ENCODE data around the gene KDM4D.
"Not testable (repeated sequence)": the region's sequence is repeated elsewhere in the genome, so short reads cannot be mapped to it uniquely, and the experiment has no call there.

The KDM4D gene

GRCh38 chr11:94973099-94973968 lies at the start of gene KDM4D, which contains the start of gene CWC15:
Gene KDM4D, plus strand, starts transcription at chr11:94973709. Its CDS starts 23,664 bp downstream, at chr11:94997373.
Gene CWC15, minus strand, starts transcription at chr11:94973556. Its CDS starts 1,371 bp downstream, at chr11:94972185.
- peak; percentile 95 for DNase-seq (ENCODE audit: low spot score)

GRCh38 chr11:94924171-94924572 lies 49.3 kb upstream of the KDM4D start:
- no peak for DNase-seq (ENCODE audit: low spot score)

GRCh38 chr11:94924612-94925011 lies 48.9 kb upstream of the KDM4D start:
- DNase-seq (ENCODE audit: low spot score) = peak; percentile 34

DNA sequence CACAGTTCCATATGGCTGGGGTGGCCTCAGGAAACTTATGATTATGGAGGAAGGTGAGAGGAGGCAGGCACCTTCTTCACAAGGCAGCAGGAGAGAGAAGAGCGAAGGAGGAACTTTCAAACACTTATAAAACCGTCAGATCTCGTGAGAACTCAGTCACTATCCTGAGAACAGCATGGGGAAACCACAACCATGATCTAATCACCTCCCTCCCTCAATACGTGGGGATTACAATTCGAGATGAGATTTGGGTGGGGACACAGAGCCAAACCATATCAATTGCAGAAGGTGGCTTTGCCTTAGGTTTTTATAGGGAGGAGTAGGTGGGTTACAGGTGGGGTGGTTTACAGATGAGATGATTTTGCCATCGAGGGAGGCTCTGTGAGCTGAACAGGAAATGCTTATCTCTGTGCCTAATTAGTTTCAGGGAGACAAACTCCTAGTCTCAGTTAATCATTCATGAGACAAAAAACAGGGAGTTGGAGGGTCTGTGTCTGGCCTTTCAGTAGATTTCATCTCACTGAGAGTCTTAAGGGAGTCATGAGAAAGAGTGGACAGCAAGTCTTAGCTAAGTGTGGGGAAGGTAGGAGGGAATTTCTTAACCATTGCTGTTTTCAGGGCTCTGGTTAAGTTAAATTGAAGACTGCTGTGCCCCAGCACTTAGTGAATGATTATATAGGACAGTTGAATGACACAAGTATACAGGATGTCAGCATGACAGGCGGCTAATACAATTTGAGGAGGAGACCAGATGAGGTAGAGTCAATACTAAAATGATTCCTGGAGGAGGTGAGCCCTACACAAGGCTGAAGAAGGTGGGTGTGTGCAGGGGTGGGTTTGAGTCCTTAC lies 47.9 kb upstream of the KDM4D start:
- no peak for DNase-seq (ENCODE audit: low spot score)

- no peak for DNase-seq (ENCODE audit: low spot score)
Measured at GRCh38 chr11:94926271-94926625, 47.3 kb upstream of the KDM4D start.

GRCh38 chr11:94926698-94927237 lies 46.7 kb upstream of the KDM4D start:
- no peak for DNase-seq (ENCODE audit: low spot score)

DNA sequence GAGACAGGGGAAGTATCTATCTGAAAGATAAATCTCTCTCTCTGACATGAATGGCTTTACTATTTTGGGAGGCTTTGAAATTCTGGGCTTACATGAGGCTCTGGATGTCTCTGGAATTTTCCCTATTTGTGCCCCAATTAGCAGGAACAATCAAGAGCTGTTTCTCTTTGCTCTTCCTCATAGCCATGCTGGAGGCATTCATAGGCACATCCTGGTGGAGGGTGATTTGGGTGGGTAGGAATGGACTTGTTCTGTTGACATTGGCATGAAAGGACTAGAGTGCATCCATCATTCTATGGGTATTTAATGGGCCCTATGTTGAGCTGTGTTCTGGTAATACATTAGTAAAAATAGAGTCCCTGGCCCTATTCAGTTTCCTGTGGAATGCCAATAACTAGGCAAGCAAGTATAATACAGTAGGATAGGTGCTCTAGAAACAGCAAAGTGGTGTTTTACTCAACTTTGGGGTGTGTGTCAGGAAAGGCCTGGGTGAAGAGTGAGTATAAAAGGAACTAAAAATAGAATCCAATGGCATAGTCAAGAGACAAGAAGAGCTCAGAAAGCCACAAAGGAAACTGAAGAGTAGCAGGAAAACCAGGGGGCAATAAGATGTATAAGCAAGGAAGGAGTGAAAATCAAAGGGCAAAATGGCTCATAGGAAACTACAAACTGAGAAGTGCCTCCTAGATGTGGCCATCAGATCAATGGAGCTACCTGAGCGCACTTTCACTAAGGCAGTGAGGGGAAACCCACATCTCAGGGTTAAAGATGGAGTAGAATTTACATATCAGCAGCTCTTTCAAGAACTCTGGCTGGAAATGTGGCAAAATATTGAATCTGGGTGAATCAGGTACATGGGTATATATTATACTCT lies 45.2 kb upstream of the KDM4D start:
- no peak for DNase-seq (ENCODE audit: low spot score)

DNA sequence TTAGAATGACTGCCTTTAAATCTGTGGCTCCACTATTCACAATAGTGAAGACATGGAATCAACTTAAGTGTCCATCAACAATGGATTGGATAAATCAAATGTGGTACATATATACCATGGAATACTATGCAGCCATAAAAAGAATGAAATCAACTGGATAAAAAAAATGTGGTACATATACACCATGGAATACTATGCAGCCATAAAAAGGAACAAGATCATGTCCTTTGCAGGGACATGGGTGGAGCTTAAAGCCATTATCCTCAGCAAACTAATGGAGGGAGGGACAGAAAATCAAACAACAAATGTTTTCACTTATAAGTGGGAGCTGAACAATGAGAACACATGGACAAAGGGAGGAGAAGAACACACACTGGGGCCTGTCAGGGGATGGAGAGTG lies 41.4 kb upstream of the KDM4D start:
- DNase-seq (ENCODE audit: low spot score) = not testable (repeated sequence)

GRCh38 chr11:94932503-94932902 lies 41.0 kb upstream of the KDM4D start:
- DNase-seq (ENCODE audit: low spot score) = no peak

- DNase-seq (ENCODE audit: low spot score) = no peak
Measured at GRCh38 chr11:94933223-94934130, 40.0 kb upstream of the KDM4D start.

DNA sequence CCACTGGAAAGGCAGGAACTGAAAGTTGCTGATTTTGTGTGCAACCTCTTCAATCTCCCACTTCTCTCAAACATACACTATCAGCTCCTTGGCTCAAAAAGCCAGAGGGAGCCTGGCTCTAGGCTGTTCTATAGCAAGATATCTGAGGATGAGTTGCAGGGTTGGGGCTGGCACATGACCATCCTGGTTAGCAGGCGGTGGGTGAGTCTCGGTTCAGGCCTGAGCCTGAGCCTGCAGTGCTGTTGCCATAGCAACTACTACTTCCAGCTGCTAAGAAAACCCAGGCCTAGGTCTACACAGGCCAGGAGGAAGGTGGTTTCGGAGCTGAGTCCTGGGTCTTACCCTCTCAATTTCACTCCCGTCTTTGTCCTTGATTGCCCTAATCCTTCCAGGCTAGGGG lies 39.1 kb upstream of the KDM4D start:
- DNase-seq (ENCODE audit: low spot score) = no peak

GRCh38 chr11:94934846-94935245 lies 38.7 kb upstream of the KDM4D start:
- peak; percentile 17 for DNase-seq (ENCODE audit: low spot score)

DNA sequence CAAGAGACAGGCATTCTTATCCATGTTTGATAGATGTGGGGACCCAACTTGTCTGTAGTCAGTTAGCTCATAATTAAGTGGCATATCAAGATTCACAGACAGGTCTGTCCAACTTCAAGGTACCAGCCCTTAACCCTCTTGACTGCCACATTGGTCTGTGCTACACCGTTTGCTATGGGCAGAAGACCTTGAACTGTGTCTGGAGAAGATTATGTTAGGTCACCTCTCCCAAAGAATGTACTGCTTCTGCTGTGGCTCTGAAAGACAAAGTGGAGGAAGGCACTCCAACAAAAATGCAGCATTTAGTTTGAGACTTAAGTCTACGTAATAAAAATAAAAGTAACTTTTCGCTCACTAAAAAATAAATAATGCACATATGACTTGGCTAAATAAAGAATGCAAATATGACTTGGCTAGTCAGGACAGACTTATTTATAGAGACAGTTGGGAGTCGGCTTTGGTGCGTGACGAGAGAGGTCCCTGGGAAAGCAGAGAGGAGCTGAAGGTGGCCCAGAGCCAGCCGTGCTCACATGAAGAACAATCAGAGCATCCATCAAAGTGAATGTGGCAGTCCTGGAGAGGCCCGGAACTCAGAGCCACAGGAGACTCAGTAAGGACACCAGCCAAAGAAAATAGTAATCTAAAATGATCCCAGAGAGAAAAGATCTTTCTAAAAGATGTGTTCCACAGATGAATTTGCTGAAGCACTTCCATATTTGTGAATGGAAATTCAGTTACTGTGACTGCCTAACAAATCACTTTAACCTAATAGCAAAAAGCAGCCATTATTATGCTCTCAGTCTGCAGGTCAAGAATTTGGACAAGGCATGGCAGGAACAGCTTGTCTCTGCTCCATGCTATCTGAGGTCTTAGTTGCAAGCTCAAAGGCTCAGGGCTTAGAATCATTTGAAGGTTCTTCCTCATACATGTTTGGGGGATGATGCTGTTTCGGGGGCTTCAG lies 35.1 kb upstream of the KDM4D start:
- DNase-seq (ENCODE audit: low spot score) = no peak

DNA sequence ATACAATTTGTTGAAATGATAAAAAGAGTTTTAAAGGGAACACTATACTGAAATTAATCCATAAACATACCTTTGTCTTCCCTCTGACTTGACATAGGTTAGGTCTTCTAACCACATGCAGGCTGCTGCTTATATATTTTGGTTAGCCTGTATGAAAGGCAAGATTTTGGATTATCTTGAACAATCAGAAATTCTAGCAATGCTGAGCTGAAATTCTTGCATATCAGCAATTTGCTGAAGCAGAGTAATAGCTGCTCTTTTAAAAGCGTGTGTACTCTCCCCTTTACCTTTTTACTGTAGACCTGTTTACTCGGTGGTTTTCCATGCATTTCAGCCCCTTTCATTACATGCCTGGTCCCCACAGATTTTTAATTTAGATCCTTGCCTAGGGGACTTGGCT lies 34.2 kb upstream of the KDM4D start:
- no peak for DNase-seq (ENCODE audit: low spot score)

DNA sequence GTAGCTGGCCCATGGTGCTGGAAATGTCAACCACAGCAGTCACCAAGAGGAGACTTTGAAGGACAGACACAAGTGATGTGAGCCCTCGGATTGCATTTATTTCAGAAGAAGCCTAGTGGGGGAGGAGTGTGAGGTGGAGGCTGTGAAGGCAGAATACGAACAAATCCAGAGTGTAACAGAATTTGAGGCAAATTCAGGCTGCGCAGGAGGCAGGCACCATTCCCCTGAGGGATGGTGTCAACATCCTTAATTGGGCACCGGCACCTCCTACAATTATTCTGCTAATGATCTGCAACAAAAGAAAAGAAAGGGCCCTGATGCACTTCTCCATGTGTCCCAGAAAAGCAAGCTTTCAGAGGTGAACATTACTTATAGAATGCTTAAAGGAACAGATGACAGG lies 32.4 kb upstream of the KDM4D start:
- no peak for DNase-seq (ENCODE audit: low spot score)

DNA sequence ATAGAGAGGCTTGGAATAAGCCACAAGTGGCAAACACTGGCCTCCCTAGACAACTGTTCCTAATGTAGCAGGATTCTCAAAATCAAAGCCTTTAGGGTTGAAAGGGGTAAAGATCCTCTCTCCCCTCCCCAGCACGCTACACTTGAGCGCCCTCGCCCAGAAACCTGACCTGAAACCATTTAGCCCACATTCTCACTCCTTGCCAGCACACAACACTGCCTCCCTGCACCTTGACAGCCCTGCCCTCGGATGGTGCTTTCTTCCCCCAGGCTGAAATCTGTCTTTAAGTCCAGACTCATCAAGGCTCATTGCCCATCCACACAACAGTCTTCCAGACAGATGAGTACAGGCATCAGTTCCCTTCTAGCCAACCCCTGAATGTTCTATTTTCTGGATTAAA lies 26.7 kb upstream of the KDM4D start:
- no peak for DNase-seq (ENCODE audit: low spot score)

GRCh38 chr11:94948070-94948617 lies 25.4 kb upstream of the KDM4D start:
- no peak for DNase-seq (ENCODE audit: low spot score)

DNA sequence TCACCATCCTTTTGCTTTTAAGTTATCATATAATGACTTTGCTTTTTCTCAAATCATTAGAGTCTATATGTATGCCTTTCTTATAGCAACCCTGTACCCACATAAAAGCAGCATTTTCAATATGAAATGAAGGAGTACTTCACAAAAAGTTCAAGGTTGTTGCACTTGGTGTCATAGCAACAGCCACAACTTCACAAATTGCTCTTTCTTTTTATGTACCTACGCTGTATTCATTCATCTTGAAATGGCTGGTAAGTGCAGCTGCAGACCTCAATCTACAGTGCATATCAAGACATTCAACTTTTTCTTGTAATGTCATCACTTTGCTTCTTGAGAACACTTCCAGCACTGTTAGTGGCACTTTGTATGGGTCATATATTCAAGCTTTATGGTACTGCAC lies 18.8 kb upstream of the KDM4D start:
- DNase-seq (ENCODE audit: low spot score) = no peak

GRCh38 chr11:94956963-94957362 lies 16.5 kb upstream of the KDM4D start:
- no peak for DNase-seq (ENCODE audit: low spot score)
